ES-I3 (cell line): Measurements from ENCODE around the gene SLC4A11.
A peak's percentile ranks its signal among the peaks of the same experiment; 100 is the strongest.

Experiments
- H3K36me3 ChIP-seq: 2 replicates; pipeline ENCODE4 v1.6.1; 2013; ENCODE audit warnings: mild to moderate bottlenecking, low read length, control low read depth, moderate library complexity; ENCODE audit not compliant: insufficient read depth
- H3K4me1 ChIP-seq: 2 replicates; pipeline ENCODE4 v1.6.1; 2013; ENCODE audit warnings: mild to moderate bottlenecking, control low read depth, low read length; ENCODE audit not compliant: insufficient read depth
- H3K9ac ChIP-seq: 2 replicates; pipeline ENCODE4 v1.6.1; 2013; ENCODE audit warnings: low read depth, mild to moderate bottlenecking, low read length, moderate library complexity
- H3K9me3 ChIP-seq: 2 replicates; pipeline ENCODE4 v1.6.1; 2013; ENCODE audit warnings: mild to moderate bottlenecking, low read length, moderate library complexity; ENCODE audit not compliant: control insufficient read depth, insufficient read depth

The SLC4A11 gene

GRCh38 chr20:3258429-3258828 lies 19.4 kb upstream of the SLC4A11 start:
- Histone ChIP-seq H3K9me3 (no peaks in the 10 kb centered on the region), H3K36me3 (no peaks in the 10 kb centered on the region), H3K9ac (no peak overlapping the region), H3K4me1 (no peaks in the 10 kb centered on the region)

- Histone ChIP-seq H3K9me3 (no peaks in the 10 kb centered on the region), H3K36me3 (no peaks in the 10 kb centered on the region), H3K4me1 (no peaks in the 10 kb centered on the region), H3K9ac (no peak overlapping the region)
These were observed 16.7 kb upstream of the SLC4A11 start for GRCh38 chr20:3255728-3256127.

- Histone ChIP-seq H3K9me3 (no peaks in the 10 kb centered on the region), H3K4me1 (peaks cover 10% of the 10 kb centered on the region; the same call in 1 of the 2 replicates)
These were observed 12.8 kb upstream of the SLC4A11 start for GRCh38 chr20:3251806-3252205.

GRCh38 chr20:3250091-3250504 lies 11.1 kb upstream of the SLC4A11 start:
- H3K4me1 ChIP-seq, result peaks cover 10% of the 10 kb centered on the region; the same call in 1 of the 2 replicates
- H3K9me3 ChIP-seq, result no peaks in the 10 kb centered on the region
- no peak overlapping the region for H3K9ac ChIP-seq
- no peaks in the 10 kb centered on the region for H3K36me3 ChIP-seq

More at GRCh38 chr20:3251806-3252205, 12.8 kb upstream of the SLC4A11 start:
- Histone ChIP-seq H3K9ac (no peak overlapping the region), H3K36me3 (no peaks in the 10 kb centered on the region)

- no peaks in the 10 kb centered on the region for H3K36me3 ChIP-seq
- no peaks in the 10 kb centered on the region for H3K9me3 ChIP-seq
- peaks cover 10% of the 10 kb centered on the region; the same call in 1 of the 2 replicates for H3K4me1 ChIP-seq
- peak overlapping the region; percentile 41; the same call in 1 of the 2 replicates for H3K9ac ChIP-seq
These were observed 10.0 kb upstream of the SLC4A11 start for GRCh38 chr20:3248993-3249347.

GRCh38 chr20:3248167-3248992 lies 9.4 kb upstream of the SLC4A11 start:
- Histone ChIP-seq H3K36me3 (no peaks in the 10 kb centered on the region), H3K9me3 (no peaks in the 10 kb centered on the region), H3K9ac (peak overlapping the region; percentile 41; the same call in 1 of the 2 replicates), H3K4me1 (peaks cover 10% of the 10 kb centered on the region; the same call in 1 of the 2 replicates)

GRCh38 chr20:3247638-3248037 lies 8.6 kb upstream of the SLC4A11 start:
- no peaks in the 10 kb centered on the region for H3K9me3 ChIP-seq
- no peaks in the 10 kb centered on the region for H3K36me3 ChIP-seq
- H3K9ac ChIP-seq, result no peak overlapping the region
- peaks cover 10% of the 10 kb centered on the region; the same call in 1 of the 2 replicates for H3K4me1 ChIP-seq

GRCh38 chr20:3246682-3247081 lies 7.7 kb upstream of the SLC4A11 start:
- Histone ChIP-seq H3K9me3 (no peaks in the 10 kb centered on the region), H3K4me1 (peaks cover 10% of the 10 kb centered on the region; the same call in 1 of the 2 replicates), H3K36me3 (no peaks in the 10 kb centered on the region)

GRCh38 chr20:3245711-3246110 lies 6.7 kb upstream of the SLC4A11 start:
- H3K9ac ChIP-seq, result no peak overlapping the region
- peaks cover 11% of the 10 kb centered on the region; the same call in 1 of the 2 replicates for H3K4me1 ChIP-seq
- H3K36me3 ChIP-seq, result no peaks in the 10 kb centered on the region
- no peaks in the 10 kb centered on the region for H3K9me3 ChIP-seq

More at GRCh38 chr20:3246682-3247081, 7.7 kb upstream of the SLC4A11 start:
- no peak overlapping the region for H3K9ac ChIP-seq

GRCh38 chr20:3245156-3245555 lies 6.2 kb upstream of the SLC4A11 start:
- Histone ChIP-seq H3K36me3 (no peaks in the 10 kb centered on the region), H3K9me3 (no peaks in the 10 kb centered on the region), H3K9ac (no peak overlapping the region), H3K4me1 (peaks cover 11% of the 10 kb centered on the region; the same call in 1 of the 2 replicates)

- Histone ChIP-seq H3K36me3 (no peaks in the 10 kb centered on the region), H3K9ac (no peak overlapping the region), H3K4me1 (peaks cover 8% of the 10 kb centered on the region; the same call in 1 of the 2 replicates), H3K9me3 (no peaks in the 10 kb centered on the region)
These were observed 5.6 kb upstream of the SLC4A11 start for GRCh38 chr20:3244613-3245012.

GRCh38 chr20:3243718-3244358 lies 4.8 kb upstream of the SLC4A11 start:
- peaks cover 5% of the 10 kb centered on the region; the same call in 1 of the 2 replicates for H3K4me1 ChIP-seq

GRCh38 chr20:3242172-3242692 lies 3.2 kb upstream of the SLC4A11 start:
- no peak overlapping the region for H3K9ac ChIP-seq
- H3K9me3 ChIP-seq, result no peaks in the 10 kb centered on the region
- peaks cover 6% of the 10 kb centered on the region; the same call in 1 of the 2 replicates for H3K4me1 ChIP-seq
- no peaks in the 10 kb centered on the region for H3K36me3 ChIP-seq

More at GRCh38 chr20:3243718-3244358, 4.8 kb upstream of the SLC4A11 start:
- no peaks in the 10 kb centered on the region for H3K36me3 ChIP-seq
- H3K9ac ChIP-seq, result no peak overlapping the region
- H3K9me3 ChIP-seq, result no peaks in the 10 kb centered on the region

- Histone ChIP-seq H3K9me3 (no peaks in the 10 kb centered on the region), H3K9ac (peak overlapping the region; percentile 77), H3K4me1 (peaks cover 11% of the 10 kb centered on the region; the same call in 1 of the 2 replicates), H3K36me3 (no peaks in the 10 kb centered on the region)
These were observed 1.9 kb upstream of the SLC4A11 start for GRCh38 chr20:3240776-3241363.
